ENCODE results near the gene PCYT1B. TPM values are rescaled to one million over a fixed set of nuclear protein-coding genes. Genes with fewer than 3 reads are reported as not detected.

The PCYT1B gene
- total and polyA plus RNA-seq, 2 donors (not counting 1 experiment from before 2014, with no cell fraction given), result not detected

GRCh38 chrX:24682739-24683432 lies 35.7 kb upstream of the PCYT1B start:
- H3K9me3 ChIP-seq (ENCODE audit: control extremely low read depth in 1 of 3, control insufficient read depth in 2 of 3, insufficient read depth in 1 of 3, low read length in 2 of 3), result no peaks in the 10 kb centered on the region
- H4K20me1 ChIP-seq (ENCODE audit: control insufficient read depth, insufficient read depth, low read length, poor library complexity, severe bottlenecking), result no peaks in the 10 kb centered on the region
- Mint-ChIP-seq H3K27me3 (no peaks in the 10 kb centered on the region), H3K4me1 (no peaks in the 10 kb centered on the region), H3K9me3 (ENCODE audit: insufficient read depth) (no peaks in the 10 kb centered on the region), H3K27ac (no peak overlapping the region), H3K4me3 (no peak overlapping the region)
- H3K27ac ChIP-seq (ENCODE audit: low read length in 2 of 2), result no peak overlapping the region
- no peak for TF ChIP-seq EZH2 (IDR thresholded peaks at IDR 0.05; ENCODE audit: borderline replicate concordance, insufficient read depth, low read depth, low read length, poor library complexity, severe bottlenecking)
- TF ChIP-seq CTCF (IDR thresholded peaks at IDR 0.05), result no peak
- H3K36me3 ChIP-seq (replicated peaks in 1 of 2; ENCODE audit: control extremely low read depth in 1 of 2, control insufficient read depth in 1 of 2, extremely low read depth in 1 of 2, insufficient read depth in 2 of 2, low read length in 1 of 2), result no peaks in the 10 kb centered on the region
- ChIA-PET POLR2A (no interaction called here), CTCF (no interaction called here)
- H3K27me3 ChIP-seq (replicated peaks in 1 of 4; ENCODE audit: control extremely low read depth in 1 of 4, control insufficient read depth in 3 of 4, insufficient read depth in 4 of 4, low read length in 3 of 4), result no peaks in the 10 kb centered on the region
- H3K4me1 ChIP-seq (ENCODE audit: control insufficient read depth in 2 of 2, insufficient read depth in 2 of 2, low read length in 2 of 2), result no peaks in the 10 kb centered on the region
- H3K9ac ChIP-seq (ENCODE audit: low read length), result no peak overlapping the region
- H3K79me2 ChIP-seq (ENCODE audit: control insufficient read depth, insufficient read depth, low read length), result no peaks in the 10 kb centered on the region
- DNase-seq, result no peak
- WGBS (ENCODE audit: insufficient coverage), result 100% methylated on average over 3 of the region's 7 CpGs
- H3K4me2 ChIP-seq (replicated peaks; ENCODE audit: low read depth, low read length, poor library complexity, severe bottlenecking), result no peak overlapping the region
- ATAC-seq (ENCODE audit: low read depth), result no peak
- no peak overlapping the region for H2AFZ ChIP-seq (ENCODE audit: insufficient read depth, low read depth, low read length, poor library complexity, severe bottlenecking)
- no peak overlapping the region for H3K4me3 ChIP-seq (ENCODE audit: control extremely low read depth in 1 of 5, extremely low read depth in 1 of 5, insufficient read depth in 1 of 5, low read depth in 2 of 5, low read length in 4 of 5)
- intact Hi-C loops (cut with micrococcal nuclease), result no loop called here

- intact Hi-C loops (cut with micrococcal nuclease), result no loop called here
Observed at GRCh38 chrX:24676403-24677024, 29.4 kb upstream of the PCYT1B start.

More at GRCh38 chrX:24676403-24677024, 29.4 kb upstream of the PCYT1B start:
- H3K9ac ChIP-seq (ENCODE audit: low read length), result no peak overlapping the region
- H3K79me2 ChIP-seq (ENCODE audit: control insufficient read depth, insufficient read depth, low read length), result no peaks in the 10 kb centered on the region
- no peaks in the 10 kb centered on the region for H3K4me1 ChIP-seq (ENCODE audit: control insufficient read depth in 2 of 2, insufficient read depth in 2 of 2, low read length in 2 of 2)
- H2AFZ ChIP-seq (ENCODE audit: insufficient read depth, low read depth, low read length, poor library complexity, severe bottlenecking), result no peak overlapping the region
- H3K27ac ChIP-seq (ENCODE audit: low read length in 2 of 2), result no peak overlapping the region
- H4K20me1 ChIP-seq (ENCODE audit: control insufficient read depth, insufficient read depth, low read length, poor library complexity, severe bottlenecking), result no peaks in the 10 kb centered on the region
- H3K4me3 ChIP-seq (ENCODE audit: control extremely low read depth in 1 of 5, extremely low read depth in 1 of 5, insufficient read depth in 1 of 5, low read depth in 2 of 5, low read length in 4 of 5), result no peak overlapping the region
- H3K9me3 ChIP-seq (ENCODE audit: control extremely low read depth in 1 of 3, control insufficient read depth in 2 of 3, insufficient read depth in 1 of 3, low read length in 2 of 3), result no peaks in the 10 kb centered on the region
- ChIA-PET CTCF (interaction anchor here (0.6 to 1.6 kb wide), 5 partner anchors 9 to 281 kb away, joined by 3 to 6 read pairs (median 3); no protein-coding TSS in a partner anchor), POLR2A (no interaction called here)
- H3K36me3 ChIP-seq (replicated peaks in 1 of 2; ENCODE audit: control extremely low read depth in 1 of 2, control insufficient read depth in 1 of 2, extremely low read depth in 1 of 2, insufficient read depth in 2 of 2, low read length in 1 of 2), result no peaks in the 10 kb centered on the region
- H3K4me1 Mint-ChIP-seq, result no peaks in the 10 kb centered on the region
- WGBS (ENCODE audit: insufficient coverage), result 50% methylated on average over 2 of the region's 5 CpGs
- no peaks in the 10 kb centered on the region for H3K27me3 ChIP-seq (replicated peaks in 1 of 4; ENCODE audit: control extremely low read depth in 1 of 4, control insufficient read depth in 3 of 4, insufficient read depth in 4 of 4, low read length in 3 of 4)
- no peak overlapping the region for H3K4me2 ChIP-seq (replicated peaks; ENCODE audit: low read depth, low read length, poor library complexity, severe bottlenecking)
- ATAC-seq (ENCODE audit: low read depth), result no peak
- H3K27me3 Mint-ChIP-seq, result no peaks in the 10 kb centered on the region
- TF ChIP-seq EZH2 (IDR thresholded peaks at IDR 0.05; ENCODE audit: borderline replicate concordance, insufficient read depth, low read depth, low read length, poor library complexity, severe bottlenecking) (no peak), CTCF (IDR thresholded peaks at IDR 0.05) (peak; percentile 68)
- H3K4me3 Mint-ChIP-seq, result no peak overlapping the region
- no peak overlapping the region for H3K27ac Mint-ChIP-seq
- peak; percentile 10 for DNase-seq
- H3K9me3 Mint-ChIP-seq (ENCODE audit: insufficient read depth), result no peaks in the 10 kb centered on the region

Data from B cell (primary cell).